ENCODE data around the gene HORMAD2. TPM values are rescaled to one million over a fixed set of nuclear protein-coding genes. Genes with fewer than 3 reads are reported as not detected.

The HORMAD2 gene
- total RNA-seq, 1 experiment from 2014 or later, result not detected

DNA sequence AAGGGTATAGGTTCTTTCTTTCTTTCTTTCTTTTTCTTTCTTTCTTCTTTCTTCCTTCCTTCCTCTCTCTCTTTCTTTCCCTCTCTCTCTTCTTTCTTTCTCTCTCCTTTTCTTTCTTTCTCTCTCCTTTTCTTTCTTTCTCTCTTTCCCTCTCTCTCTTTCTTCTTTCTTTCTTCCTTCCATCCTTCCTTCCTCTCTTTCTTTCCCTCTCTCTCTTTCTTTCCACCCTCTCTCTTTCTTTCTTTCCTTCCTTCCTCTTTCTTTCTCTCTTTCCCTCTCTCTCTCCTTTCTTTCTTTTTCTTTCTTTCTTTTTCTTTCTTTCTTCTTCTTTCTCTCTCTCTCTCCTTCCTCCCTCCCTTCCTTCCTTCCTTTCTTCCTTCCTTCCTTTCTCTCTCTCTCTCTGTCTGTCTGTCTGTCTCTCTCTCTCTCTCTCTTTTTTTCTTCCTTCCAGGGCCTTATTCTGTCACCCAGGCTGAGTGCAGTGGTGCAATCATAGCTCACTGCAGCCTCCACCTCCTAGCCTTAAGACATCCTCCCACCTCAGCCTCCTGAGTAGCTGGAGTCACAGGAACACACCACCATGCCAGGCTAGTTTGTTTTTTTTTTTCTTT is 139.5 kb downstream of the HORMAD2 start:
- no peaks in the 10 kb centered on the region for H4K20me1 ChIP-seq (ENCODE audit: low read length)
- no peak overlapping the region for H3K27ac ChIP-seq (ENCODE audit: low read length)
- DNase-seq, result no peak
- H3K79me2 ChIP-seq (ENCODE audit: low read length), result no peaks in the 10 kb centered on the region
- no peaks in the 10 kb centered on the region for H3K27me3 ChIP-seq (ENCODE audit: low read length)
- H3K36me3 ChIP-seq (ENCODE audit: low read depth, low read length), result no peaks in the 10 kb centered on the region
- peaks cover 3% of the 10 kb centered on the region for H3F3A ChIP-seq (ENCODE audit: low read length, unreplicated experiment)
- ChIA-PET CTCF (interaction anchor here (0.5 kb wide), 1 partner anchor 13 kb away, joined by 3 read pairs; no protein-coding TSS in a partner anchor), POLR2A (ENCODE audit: unreplicated experiment) (interaction anchor here (0.5 kb wide), 1 partner anchor 20 kb away, joined by 7 read pairs; no protein-coding TSS in a partner anchor)
- ATAC-seq, result no peak
- BruUV-seq (replicated peaks), result no TSS peak
- peaks cover 18% of the 10 kb centered on the region for H3K4me1 ChIP-seq (ENCODE audit: insufficient read depth, low read length)
- H3K9me2 ChIP-seq (replicated peaks; ENCODE audit: low read length), result no peaks in the 10 kb centered on the region
- H2AFZ ChIP-seq (ENCODE audit: low read length), result no peak overlapping the region
- intact Hi-C loops (cut with micrococcal nuclease), result no loop called here
- H3K4me2 ChIP-seq (ENCODE audit: low read length), result no peak overlapping the region
- no peak overlapping the region for H3K4me3 ChIP-seq (ENCODE audit: low read length)
- no peaks in the 10 kb centered on the region for H3K9me3 ChIP-seq (ENCODE audit: low read length)
- no peak overlapping the region for H3K9ac ChIP-seq (ENCODE audit: low read length)
- TF ChIP-seq, protein P1, sequence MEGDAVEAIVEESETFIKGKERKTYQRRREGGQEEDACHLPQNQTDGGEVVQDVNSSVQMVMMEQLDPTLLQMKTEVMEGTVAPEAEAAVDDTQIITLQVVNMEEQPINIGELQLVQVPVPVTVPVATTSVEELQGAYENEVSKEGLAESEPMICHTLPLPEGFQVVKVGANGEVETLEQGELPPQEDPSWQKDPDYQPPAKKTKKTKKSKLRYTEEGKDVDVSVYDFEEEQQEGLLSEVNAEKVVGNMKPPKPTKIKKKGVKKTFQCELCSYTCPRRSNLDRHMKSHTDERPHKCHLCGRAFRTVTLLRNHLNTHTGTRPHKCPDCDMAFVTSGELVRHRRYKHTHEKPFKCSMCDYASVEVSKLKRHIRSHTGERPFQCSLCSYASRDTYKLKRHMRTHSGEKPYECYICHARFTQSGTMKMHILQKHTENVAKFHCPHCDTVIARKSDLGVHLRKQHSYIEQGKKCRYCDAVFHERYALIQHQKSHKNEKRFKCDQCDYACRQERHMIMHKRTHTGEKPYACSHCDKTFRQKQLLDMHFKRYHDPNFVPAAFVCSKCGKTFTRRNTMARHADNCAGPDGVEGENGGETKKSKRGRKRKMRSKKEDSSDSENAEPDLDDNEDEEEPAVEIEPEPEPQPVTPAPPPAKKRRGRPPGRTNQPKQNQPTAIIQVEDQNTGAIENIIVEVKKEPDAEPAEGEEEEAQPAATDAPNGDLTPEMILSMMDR (conservative IDR thresholded peaks at IDR 0.05; ENCODE audit: low read depth, low read length), result no peak
- no peak for TF ChIP-seq EZH2 (IDR thresholded peaks at IDR 0.05; ENCODE audit: low read length, unreplicated experiment)
- no peak for TF ChIP-seq EZH2phosphoT487 (IDR thresholded peaks at IDR 0.05; ENCODE audit: borderline replicate concordance, low read length)

DNA sequence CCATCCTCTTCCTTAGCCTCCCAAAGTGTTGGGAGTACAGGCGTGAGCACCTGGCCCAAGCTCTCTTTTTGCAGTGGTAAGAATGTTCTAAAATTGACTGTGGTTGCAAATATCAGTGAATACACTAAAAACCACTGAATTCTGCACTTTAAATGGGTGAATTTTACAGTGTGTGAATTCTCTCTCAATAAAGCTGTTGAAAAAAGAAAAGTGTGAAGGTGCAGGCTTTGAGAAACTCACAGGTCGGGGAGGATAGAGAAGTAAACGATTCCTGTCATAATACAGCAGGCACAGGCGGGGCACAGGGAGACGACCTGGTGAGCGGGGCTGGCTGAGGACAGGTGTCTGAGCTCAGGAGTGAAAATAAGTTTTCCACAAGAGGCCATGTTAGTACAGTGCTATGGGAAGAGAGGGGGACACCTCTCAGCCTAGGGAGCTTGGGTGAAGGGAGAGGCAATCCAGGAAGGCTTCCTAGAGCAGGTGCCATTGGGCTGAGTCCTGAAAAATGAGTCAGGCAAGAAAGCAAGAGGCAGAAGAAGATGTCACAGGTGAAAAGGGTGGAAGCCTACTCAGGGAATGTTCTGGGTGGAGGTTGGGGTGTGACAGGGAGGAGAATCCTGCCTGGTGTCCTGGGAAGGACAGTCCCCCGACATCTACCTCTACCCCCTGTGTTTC is 140.2 kb downstream of the HORMAD2 start:
- Histone ChIP-seq H3K27ac (ENCODE audit: low read length) (no peak overlapping the region), H3K79me2 (ENCODE audit: low read length) (no peaks in the 10 kb centered on the region), H3K4me3 (ENCODE audit: low read length) (no peak overlapping the region), H4K20me1 (ENCODE audit: low read length) (no peaks in the 10 kb centered on the region), H3K9me2 (replicated peaks; ENCODE audit: low read length) (no peaks in the 10 kb centered on the region), H3K27me3 (ENCODE audit: low read length) (no peaks in the 10 kb centered on the region), H3K36me3 (ENCODE audit: low read depth, low read length) (no peaks in the 10 kb centered on the region), H3K9ac (ENCODE audit: low read length) (no peak overlapping the region), H3F3A (ENCODE audit: low read length, unreplicated experiment) (peaks cover 3% of the 10 kb centered on the region), H2AFZ (ENCODE audit: low read length) (no peak overlapping the region), H3K4me1 (ENCODE audit: insufficient read depth, low read length) (peaks cover 15% of the 10 kb centered on the region), H3K4me2 (ENCODE audit: low read length) (no peak overlapping the region), H3K9me3 (ENCODE audit: low read length) (no peaks in the 10 kb centered on the region)
- ChIA-PET POLR2A (ENCODE audit: unreplicated experiment) (no interaction called here), CTCF (interaction anchor here (0.5 kb wide), 1 partner anchor 13 kb away, joined by 3 read pairs; no protein-coding TSS in a partner anchor)
- no peak for DNase-seq
- BruUV-seq (replicated peaks), result no TSS peak
- no peak for ATAC-seq
- TF ChIP-seq EZH2 (IDR thresholded peaks at IDR 0.05; ENCODE audit: low read length, unreplicated experiment), result no peak
- TF ChIP-seq, protein P1 (conservative IDR thresholded peaks at IDR 0.05; ENCODE audit: low read depth, low read length), result no peak
- no peak for TF ChIP-seq EZH2phosphoT487 (IDR thresholded peaks at IDR 0.05; ENCODE audit: borderline replicate concordance, low read length)
- intact Hi-C loops (cut with micrococcal nuclease), result no loop called here

Data from PC-3 (cell line).